ENCODE results near the gene TAAR1. TPM values are rescaled to one million over a fixed set of nuclear protein-coding genes. Genes with fewer than 3 reads are reported as not detected.
"Not testable (repeated sequence)": the region's sequence is repeated elsewhere in the genome, so short reads cannot be mapped to it uniquely, and the experiment has no call there.

TAAR1 gene
- total and polyA plus RNA-seq, 2 donors (not counting 3 experiments of a cell fraction or from before 2014, with no cell fraction given): not detected

DNA sequence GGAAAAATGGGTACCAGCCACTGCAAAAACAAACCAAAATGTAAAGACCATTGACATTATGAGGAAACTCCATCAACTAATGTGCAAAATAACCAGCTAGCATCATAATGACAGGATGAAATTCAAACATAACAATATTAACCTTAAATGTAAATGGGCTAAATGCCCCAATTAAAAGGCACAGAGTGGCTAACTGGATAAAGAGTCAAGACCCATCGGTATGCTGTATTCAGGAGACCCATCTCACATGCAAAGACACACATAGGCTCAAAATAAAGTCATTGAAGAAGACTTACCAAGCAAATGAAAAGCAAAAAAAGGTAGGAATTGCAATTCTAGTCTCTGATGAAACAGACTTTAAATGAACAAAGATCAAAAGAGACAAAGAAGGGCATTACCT lies 21.8 kb downstream of the TAAR1 start:
- H3K79me2 ChIP-seq (ENCODE audit: control insufficient read depth, insufficient read depth, low read length); H3K4me1 ChIP-seq (ENCODE audit: control insufficient read depth, extremely low read depth, insufficient read depth, low read length); H3K4me3 ChIP-seq (replicated peaks in 1 of 3; ENCODE audit: insufficient read depth in 1 of 3, low read depth in 1 of 3, low read length in 3 of 3); DNase-seq (ENCODE audit: low read depth, low spot score); CTCF ChIA-PET; H3K9ac ChIP-seq (replicated peaks; ENCODE audit: extremely low read depth, insufficient read depth, low read length); H3K9me3 ChIP-seq (replicated peaks; ENCODE audit: control insufficient read depth, insufficient read depth, low read length); H3K9me1 ChIP-seq (replicated peaks; ENCODE audit: control insufficient read depth, extremely low read depth, insufficient read depth, low read length); H2AFZ ChIP-seq (ENCODE audit: low read depth, low read length); intact Hi-C loops (cut with micrococcal nuclease); H4K20me1 ChIP-seq (replicated peaks; ENCODE audit: control insufficient read depth, extremely low read depth, insufficient read depth, low read length); H3K27ac ChIP-seq (ENCODE audit: insufficient read depth, low read depth, low read length); FAIRE-seq; BruUV-seq (replicated peaks); H3K27me3 ChIP-seq (ENCODE audit: control insufficient read depth in 2 of 2, insufficient read depth in 2 of 2, low read length in 2 of 2); H3K36me3 ChIP-seq (ENCODE audit: control insufficient read depth in 2 of 2, extremely low read depth in 1 of 2, insufficient read depth in 2 of 2, low read length in 2 of 2); dilution Hi-C loops (cut with MboI; ENCODE audit: extremely low pct_ligation_motif_present, low sequenced_read_pairs); H3K4me2 ChIP-seq (ENCODE audit: insufficient read depth, low read length); POLR2A ChIA-PET: not testable (repeated sequence)

- POLR2A ChIA-PET; H3K36me3 ChIP-seq (ENCODE audit: control insufficient read depth in 2 of 2, extremely low read depth in 1 of 2, insufficient read depth in 2 of 2, low read length in 2 of 2): not testable (repeated sequence)
Observed at GRCh38 chr6:132635906-132636305, 23.1 kb downstream of the TAAR1 start.

GRCh38 chr6:132635288-132635687 lies 23.7 kb downstream of the TAAR1 start:
- H3K9ac ChIP-seq (replicated peaks; ENCODE audit: extremely low read depth, insufficient read depth, low read length); H3K4me2 ChIP-seq (ENCODE audit: insufficient read depth, low read length); H3K36me3 ChIP-seq (ENCODE audit: control insufficient read depth in 2 of 2, extremely low read depth in 1 of 2, insufficient read depth in 2 of 2, low read length in 2 of 2); H3K79me2 ChIP-seq (ENCODE audit: control insufficient read depth, insufficient read depth, low read length); H2AFZ ChIP-seq (ENCODE audit: low read depth, low read length); BruUV-seq (replicated peaks); CTCF ChIA-PET; FAIRE-seq; H3K27me3 ChIP-seq (ENCODE audit: control insufficient read depth in 2 of 2, insufficient read depth in 2 of 2, low read length in 2 of 2); DNase-seq (ENCODE audit: low read depth, low spot score); dilution Hi-C loops (cut with MboI; ENCODE audit: extremely low pct_ligation_motif_present, low sequenced_read_pairs); H3K4me1 ChIP-seq (ENCODE audit: control insufficient read depth, extremely low read depth, insufficient read depth, low read length); H3K9me3 ChIP-seq (replicated peaks; ENCODE audit: control insufficient read depth, insufficient read depth, low read length); H4K20me1 ChIP-seq (replicated peaks; ENCODE audit: control insufficient read depth, extremely low read depth, insufficient read depth, low read length); H3K4me3 ChIP-seq (replicated peaks in 1 of 3; ENCODE audit: insufficient read depth in 1 of 3, low read depth in 1 of 3, low read length in 3 of 3); intact Hi-C loops (cut with micrococcal nuclease); H3K9me1 ChIP-seq (replicated peaks; ENCODE audit: control insufficient read depth, extremely low read depth, insufficient read depth, low read length); H3K27ac ChIP-seq (ENCODE audit: insufficient read depth, low read depth, low read length); POLR2A ChIA-PET: not testable (repeated sequence)

More at GRCh38 chr6:132635906-132636305, 23.1 kb downstream of the TAAR1 start:
- H3K27me3 ChIP-seq (ENCODE audit: control insufficient read depth in 2 of 2, insufficient read depth in 2 of 2, low read length in 2 of 2); H3K27ac ChIP-seq (ENCODE audit: insufficient read depth, low read depth, low read length); H3K4me2 ChIP-seq (ENCODE audit: insufficient read depth, low read length); H2AFZ ChIP-seq (ENCODE audit: low read depth, low read length); H3K4me1 ChIP-seq (ENCODE audit: control insufficient read depth, extremely low read depth, insufficient read depth, low read length); CTCF ChIA-PET; H3K4me3 ChIP-seq (replicated peaks in 1 of 3; ENCODE audit: insufficient read depth in 1 of 3, low read depth in 1 of 3, low read length in 3 of 3); BruUV-seq (replicated peaks); H4K20me1 ChIP-seq (replicated peaks; ENCODE audit: control insufficient read depth, extremely low read depth, insufficient read depth, low read length); H3K9ac ChIP-seq (replicated peaks; ENCODE audit: extremely low read depth, insufficient read depth, low read length); FAIRE-seq; H3K9me1 ChIP-seq (replicated peaks; ENCODE audit: control insufficient read depth, extremely low read depth, insufficient read depth, low read length); H3K79me2 ChIP-seq (ENCODE audit: control insufficient read depth, insufficient read depth, low read length); dilution Hi-C loops (cut with MboI; ENCODE audit: extremely low pct_ligation_motif_present, low sequenced_read_pairs); intact Hi-C loops (cut with micrococcal nuclease); DNase-seq (ENCODE audit: low read depth, low spot score); H3K9me3 ChIP-seq (replicated peaks; ENCODE audit: control insufficient read depth, insufficient read depth, low read length): not testable (repeated sequence)
